Stimulated activated CD8-positive, alpha-beta memory T cell treated with anti-CD3 and anti-CD28 coated beads, Interleukin-15, amount 100 ng/mL, for 48 hours (primary cell): ENCODE results near the gene ANAPC10.
"Not testable (repeated sequence)": the region's sequence is repeated elsewhere in the genome, so short reads cannot be mapped to it uniquely, and the experiment has no call there.

ENCODE experiments used
- DNase-seq, 2 donors: peaks; one replicate each; pipeline ENCODE4 v3.0.0-alpha.2; 2020; ENCODE audit warnings: low read depth in 2 of 2

The ANAPC10 gene, protein sequence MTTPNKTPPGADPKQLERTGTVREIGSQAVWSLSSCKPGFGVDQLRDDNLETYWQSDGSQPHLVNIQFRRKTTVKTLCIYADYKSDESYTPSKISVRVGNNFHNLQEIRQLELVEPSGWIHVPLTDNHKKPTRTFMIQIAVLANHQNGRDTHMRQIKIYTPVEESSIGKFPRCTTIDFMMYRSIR

DNA sequence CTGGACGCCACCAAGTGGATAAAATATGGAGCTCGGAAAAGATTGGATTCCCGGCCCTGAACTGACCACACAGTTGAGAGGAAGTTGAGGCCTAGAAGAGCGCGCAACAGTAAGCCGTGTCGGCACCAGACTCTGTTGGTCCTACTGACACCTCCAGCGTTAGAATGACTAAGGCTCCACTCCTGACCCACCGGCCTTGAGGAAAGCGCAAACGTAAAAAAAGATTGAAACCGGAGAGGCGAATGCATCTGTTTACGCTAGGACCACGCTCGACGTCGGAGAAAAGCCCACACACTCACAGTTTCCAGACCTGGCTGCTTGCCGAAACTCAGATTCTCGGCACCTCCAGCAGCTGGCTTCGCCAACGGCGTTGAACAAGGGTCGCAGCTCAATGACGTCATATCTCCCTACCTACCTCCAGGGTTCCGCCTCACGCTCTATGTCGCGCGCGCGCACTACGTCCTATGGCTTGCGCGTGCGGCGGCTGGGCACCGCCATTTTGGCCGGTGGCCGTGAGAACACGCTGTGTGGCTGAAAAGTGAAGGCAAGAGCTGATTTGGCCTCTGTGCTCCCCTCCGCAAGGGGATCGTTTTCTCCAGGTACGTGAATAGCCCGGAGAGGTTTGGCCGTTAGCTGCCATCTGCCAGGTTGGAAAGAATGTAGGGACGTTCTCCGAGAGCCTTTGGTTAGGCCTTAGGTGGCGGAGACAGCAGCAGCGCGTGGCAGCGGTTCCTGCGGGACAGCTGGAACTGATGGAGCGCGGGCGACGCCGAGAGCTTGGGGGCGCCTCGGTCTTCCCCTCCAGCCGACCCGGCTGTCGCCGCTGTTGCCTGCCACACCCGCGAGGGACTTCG, at the start of gene ANAPC10, which contains the start of gene ABCE1:
TSS of gene ANAPC10 (minus strand) at position 376 of the 854 bp plus-strand sequence. CDS start 2,097 bp downstream, outside the sequence.
TSS of gene ABCE1 (plus strand) at position 491 of the 854 bp plus-strand sequence. CDS start 6,102 bp downstream, outside the sequence.
- DNase-seq, result peak; percentile 93

DNA sequence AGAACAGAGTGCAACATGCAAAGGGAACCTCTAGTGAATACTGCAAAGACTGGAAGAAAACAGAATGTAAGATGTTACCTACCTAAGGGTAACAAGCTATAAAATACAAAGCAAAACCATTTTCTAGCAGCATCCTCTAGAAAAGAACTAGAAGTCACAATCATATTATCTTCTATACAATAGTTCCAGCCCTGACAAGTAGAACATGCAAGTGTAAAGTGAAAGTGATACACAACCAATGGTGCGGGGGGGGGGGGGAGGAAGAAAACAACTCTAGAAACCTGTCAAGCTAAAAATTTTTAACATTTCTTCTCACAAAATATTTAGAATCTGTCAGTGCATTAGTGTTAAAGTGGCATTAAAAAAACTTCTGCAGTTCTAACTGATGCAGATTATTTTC, 38.2 kb upstream of the ANAPC10 start:
- not testable (repeated sequence) for DNase-seq

DNA sequence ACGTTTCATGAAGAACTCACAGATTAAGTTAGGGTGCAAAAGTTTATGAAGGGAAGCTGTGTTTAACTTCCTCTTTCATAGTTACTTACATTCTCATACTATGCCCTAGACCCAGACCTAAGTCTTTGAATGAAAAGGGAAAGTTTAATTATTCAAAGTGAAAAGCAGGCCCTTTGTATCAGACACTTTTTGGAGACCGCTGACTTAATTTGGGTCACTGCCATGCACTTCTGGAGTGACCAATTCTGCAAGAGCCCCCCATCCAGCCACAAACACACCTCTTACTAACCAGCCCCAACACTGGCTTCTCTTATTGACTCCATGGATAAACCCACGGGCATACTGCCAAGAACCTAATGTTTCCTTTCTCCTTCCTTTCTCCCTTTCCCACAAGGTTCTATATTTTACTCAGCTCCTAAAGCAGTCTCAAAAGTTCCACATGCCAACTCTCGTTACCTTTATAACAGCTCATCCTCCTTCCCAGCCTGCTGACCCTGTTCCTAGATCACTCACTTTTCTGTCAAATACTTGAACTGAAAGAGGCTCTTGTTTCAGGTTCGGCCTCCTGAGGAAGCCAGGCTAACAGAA, 34.6 kb upstream of the ANAPC10 start:
- no peak for DNase-seq

DNA sequence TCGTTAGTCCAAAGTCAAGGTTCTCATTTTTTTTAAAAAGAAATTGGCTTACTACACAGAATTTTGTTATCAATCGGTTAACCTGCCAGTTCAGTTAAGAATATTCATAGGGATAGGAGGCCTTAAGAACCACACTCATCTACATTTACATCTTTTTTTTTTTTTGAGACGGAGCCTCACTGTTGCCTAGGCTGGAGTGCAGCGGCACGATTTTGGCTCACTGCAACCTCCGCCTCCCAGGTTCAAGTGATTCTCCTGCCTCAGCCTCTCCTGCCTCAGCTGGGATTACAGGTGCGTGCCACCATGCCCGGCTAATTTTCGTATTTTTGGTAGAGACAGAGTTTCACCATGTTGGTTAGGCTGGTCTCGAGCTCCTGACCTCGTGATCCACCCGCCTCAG, 33.9 kb upstream of the ANAPC10 start:
- no peak for DNase-seq

DNA sequence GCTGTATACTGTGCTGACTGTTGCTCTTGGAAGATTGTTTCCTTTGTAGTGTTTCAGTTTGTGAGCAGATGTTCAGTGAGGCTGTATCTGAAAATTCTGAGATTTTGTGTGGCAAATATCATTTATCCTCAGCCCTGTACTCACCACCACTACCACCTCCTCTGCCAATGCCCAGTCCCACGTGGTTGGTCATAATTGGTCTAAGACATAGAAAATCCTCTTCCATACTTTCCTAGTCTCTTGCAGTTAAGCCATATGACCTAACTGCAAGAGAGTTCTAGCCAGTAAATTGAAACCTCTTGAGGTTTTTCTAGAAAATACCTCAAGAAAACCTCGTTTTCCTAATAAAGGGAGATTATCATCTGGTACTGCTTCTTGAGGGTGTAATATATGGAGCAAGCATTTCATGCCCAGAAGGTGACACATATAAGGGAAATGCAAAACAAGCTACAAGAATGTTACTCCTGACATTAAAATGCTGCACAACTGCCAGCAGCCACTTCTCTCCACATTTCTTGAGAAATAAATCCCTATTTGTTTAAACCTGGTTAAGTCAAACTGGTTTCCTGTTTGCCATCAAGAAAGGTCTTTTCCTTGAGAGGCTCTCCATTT, 32.9 kb upstream of the ANAPC10 start:
- DNase-seq, result no peak

DNA sequence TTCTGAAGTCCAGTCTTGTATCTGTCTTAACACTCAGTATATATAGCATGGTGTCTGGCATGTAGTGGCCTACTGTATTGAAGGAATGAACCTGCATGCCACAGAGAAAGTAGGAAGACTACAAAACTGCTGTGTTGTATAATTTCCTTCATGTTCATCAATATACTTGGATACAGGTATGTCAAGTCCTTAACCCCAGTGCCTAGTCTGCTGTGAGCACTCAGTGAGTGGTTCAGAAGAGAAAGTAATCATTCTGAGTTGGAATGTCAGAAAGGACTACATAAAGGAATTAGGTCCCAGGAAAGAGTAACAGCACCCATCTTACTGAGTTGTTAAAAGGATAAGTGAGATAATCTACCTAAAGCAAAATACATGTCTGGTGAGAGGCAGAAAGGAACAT, 32.1 kb upstream of the ANAPC10 start:
- DNase-seq, result no peak

DNA sequence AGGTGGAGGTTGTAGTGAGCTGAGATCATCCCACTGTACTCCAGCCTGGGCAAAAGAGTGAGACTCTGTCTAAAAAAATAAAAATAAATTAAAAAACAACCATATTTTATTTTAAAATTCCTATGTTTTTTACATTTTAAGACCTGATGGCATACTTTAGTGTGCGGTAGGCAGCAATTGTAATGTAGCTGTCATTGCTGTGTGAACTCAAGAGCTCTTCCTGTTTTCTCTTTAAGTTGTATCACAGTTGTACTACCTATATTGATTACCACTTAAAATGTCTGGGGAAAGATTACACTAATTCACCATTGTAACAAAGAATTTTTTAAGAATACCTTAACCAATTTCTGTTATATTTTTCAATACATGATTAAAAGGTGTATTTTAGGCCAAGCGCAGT, 27.4 kb upstream of the ANAPC10 start:
- DNase-seq, result no peak

DNA sequence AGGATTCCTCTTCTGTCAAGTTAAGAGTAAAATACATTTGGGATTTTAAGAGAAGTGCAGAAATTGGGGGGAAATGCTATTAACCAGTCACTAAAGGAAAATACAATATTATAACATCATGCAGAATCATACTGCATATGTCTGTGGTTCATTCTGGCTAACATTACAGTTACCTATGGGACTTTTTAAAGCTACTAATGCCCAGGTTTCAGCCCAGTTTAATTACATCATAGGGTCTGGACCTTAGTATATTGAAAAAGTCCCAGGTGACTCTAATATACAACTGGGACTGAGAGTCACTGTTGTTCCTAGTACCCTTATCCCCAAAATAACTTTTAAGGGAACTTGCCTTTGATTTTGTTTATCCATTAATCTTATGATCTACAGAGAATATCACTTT, 10.1 kb upstream of the ANAPC10 start:
- DNase-seq, result no peak

DNA sequence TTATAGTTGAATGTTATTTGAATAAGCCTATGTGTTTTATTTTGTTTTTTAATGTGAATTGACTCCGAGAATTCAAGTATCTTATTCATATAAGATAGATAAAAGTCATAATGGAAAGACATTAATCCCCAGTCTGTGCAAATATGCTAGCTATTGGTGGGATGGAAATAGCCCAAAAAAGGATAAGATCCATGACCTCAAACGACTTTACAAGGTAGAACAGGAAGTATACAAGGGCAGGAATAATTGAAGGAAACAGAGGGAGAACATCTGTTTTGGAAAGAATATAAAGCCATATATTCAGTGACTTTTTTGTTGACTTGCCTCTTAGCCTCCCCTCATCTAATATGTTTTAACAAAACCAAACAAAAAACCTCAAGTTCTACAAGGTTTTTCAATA, 9.1 kb upstream of the ANAPC10 start:
- DNase-seq, result no peak

DNA sequence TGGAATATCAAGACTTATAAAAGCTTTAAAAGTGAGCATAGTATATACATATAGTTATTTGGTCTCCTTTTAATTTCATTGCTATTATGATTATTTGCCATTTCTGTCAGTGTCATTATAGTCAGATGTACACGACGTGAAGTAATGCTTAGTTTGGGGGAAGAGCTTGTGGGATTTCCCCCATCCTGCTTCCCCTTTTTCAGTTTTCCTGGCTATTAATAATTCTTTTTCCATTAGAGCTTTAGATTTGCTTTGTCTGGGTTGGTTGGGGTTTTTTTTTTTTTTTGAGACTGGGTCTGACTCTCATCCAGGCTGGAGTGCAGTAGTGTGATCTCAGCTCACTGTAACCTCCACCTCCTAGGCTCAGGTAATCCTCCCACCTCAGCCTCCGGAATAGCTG, 5.5 kb upstream of the ANAPC10 start:
- DNase-seq, result no peak

DNA sequence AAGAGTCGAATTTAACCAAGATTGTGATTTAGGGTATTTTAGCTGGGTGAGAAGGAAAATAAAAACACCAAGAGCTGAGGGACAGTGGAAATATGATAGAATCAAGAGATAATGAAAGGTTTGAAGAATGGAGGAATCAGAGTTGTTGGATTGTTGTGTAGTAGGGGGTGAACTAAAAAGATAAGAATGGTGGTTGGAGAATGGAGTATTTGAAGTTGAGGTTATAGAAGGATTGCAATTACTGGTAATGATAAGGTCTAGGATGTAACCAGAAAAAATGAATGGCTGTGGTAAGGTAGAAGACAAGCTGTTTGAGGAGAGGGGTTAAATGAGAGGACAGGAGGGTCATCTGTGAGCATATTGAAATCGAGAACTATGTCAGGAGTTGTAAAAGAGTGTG, 4.6 kb upstream of the ANAPC10 start:
- no peak for DNase-seq

DNA sequence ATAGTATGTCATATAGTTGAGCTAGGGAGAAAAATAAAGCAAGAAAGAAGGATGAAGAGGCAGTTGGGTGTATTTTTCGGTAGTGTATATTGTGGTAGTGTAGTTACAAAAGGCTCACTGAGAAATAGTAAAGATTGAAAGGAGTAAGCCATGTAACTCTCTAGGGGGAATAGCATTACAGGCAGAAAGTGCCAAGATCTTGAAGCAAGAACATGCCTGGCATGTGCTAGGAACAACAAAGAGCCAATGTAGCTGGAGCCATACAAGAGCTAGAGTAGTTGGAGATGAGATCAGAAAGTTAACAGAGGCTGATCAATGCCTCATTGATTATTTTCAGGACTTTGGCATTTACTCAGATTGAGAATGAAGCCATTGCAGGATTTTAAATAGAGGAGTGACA, 3.1 kb upstream of the ANAPC10 start:
- no peak for DNase-seq

DNA sequence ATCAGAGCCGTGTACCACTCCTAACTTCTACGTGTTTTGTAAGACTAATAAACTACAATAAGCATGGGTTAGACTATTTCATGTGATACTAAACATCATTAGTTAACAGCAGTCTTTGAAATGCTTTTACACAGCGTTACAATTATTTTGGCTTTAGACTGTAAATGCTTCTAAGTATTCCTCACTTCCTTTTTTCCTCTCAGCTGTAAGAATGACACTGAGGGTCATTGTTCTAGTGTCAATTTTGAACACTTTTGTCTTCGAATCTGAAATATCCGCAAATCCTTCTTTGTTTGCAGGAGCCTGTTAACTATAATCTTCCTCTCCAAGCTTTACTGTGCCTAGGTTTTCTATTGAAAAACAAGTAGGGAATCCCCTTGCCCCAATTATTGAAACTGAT, 1.7 kb upstream of the ANAPC10 start:
- DNase-seq, result no peak

DNA sequence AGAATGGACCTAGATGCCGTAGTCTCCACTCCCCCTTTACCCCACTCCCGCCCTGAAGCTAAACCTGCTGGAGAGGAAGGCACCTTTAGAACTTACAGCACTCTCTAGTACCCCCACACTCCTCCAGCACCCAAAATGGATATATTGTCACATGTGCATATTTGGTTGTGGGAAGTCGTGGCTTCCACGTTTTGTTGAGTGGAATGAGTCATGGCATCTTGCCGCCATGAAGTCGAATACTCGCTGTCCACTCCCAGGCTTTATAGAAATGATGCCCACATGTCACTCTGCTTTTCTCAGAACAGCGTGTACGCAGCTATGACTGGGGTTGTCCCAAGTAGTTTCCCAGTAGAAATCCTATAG, 660 bp upstream of the ANAPC10 start:
- DNase-seq, result peak; percentile 11 to 33

DNA sequence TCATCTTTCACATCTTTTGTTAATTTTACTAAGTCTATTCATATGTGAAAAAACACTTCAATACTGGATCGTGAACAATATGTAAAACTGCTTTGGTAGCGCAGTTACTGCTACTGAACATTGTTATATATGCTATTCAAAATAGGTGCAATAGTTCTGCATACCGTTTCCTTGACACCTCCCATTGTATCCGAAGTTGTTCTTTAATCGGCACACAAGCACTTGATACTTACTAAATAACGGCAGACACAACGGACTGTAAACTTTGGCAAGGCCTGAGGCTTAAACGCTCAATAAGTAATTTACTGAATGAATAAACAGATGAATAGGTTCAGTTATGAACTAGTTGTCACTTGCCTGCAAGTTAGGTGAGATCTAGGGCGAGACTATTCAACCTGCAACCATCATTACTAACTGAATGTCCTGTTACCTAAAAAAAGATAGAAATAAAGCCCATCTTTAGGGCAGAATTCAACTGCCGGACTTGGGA, 620 bp downstream of the ANAPC10 start:
- no peak for DNase-seq

DNA sequence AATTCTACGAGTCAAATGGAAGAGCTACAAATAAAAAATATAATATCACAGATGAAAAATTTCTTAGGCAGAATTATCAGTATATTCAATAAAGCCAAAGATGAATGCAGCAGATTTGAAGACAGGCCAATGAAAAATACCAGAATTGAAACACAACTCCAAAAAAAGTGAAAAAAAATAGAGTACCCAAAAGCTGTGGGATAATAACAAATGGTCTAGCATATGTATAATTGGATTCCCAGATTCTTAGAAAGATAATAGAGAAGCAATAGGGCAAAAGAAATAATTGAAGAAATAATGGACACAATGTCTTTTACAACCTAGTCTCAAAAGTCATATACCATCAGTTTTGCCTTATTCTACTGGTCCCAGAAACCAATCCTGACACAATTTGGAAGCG, 4.4 kb downstream of the ANAPC10 start:
- DNase-seq, result no peak

DNA sequence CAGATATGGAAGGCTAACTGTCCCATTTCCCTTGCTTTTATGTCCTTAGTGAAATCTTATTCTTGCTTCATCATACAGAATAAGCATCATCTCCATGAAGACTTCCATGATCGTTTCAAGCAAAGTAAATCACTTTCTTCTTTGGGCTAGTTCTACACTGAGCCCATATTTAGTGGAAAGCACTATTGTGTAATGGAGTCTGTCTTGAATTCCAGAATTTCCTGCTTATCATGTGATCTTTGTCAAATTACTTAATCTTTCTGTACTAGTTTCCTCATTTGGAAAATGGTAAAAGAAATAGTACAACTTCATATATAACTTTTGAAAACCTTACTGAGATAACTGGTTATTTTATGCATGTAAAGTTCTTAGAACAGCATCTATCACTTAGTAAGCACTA, 7.6 kb downstream of the ANAPC10 start:
- no peak for DNase-seq

DNA sequence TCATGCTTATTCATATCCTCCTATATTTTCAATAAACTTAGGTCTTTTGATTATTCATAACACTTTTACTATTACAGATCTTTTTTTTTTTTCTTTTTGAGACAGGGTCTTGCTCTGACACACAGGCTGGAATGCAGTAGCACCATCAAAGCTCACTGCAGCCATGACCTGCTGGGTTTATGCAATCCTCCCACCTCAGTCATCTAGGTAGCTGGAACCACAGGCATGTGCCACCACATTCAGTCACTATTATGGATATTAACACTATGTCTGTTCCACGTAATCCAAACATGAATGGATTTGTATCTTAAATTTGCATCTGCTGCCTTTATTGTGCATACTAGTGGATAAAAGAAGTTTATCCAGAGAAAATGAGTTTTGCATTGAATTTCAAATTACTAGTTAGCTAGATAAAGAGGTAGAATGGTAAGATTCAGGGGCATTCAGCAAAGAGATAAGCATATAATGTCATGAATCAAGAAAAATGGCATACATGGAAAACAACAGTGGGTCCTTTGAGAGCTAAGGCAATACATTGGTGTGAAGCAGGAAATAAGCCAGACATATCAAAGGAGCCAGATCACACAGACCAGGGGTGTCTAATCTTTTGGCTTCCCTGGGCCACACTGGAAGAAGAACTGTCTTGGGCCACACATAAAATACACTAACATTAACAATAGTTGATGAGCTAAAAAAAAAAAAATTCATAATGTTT, 13.9 kb downstream of the ANAPC10 start:
- no peak for DNase-seq

DNA sequence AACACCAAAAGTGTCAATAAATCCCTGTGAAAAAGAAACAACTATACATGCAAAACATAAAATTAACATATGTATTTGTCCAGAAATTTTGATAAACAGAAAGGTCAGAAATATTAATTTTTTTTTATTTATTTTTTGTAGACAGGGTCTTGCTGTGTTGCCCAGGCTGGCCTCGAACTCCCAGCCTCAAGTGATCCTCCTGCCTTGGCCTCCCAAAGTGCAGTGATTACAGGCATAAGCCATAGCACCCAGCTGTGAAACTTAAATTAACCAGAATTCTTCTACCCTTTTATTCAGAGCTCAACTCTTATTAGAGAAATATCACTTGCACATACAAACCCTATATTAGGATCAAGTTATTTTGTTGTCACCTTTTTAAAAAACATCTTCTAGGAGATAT, 16.2 kb downstream of the ANAPC10 start:
- DNase-seq, result no peak

DNA sequence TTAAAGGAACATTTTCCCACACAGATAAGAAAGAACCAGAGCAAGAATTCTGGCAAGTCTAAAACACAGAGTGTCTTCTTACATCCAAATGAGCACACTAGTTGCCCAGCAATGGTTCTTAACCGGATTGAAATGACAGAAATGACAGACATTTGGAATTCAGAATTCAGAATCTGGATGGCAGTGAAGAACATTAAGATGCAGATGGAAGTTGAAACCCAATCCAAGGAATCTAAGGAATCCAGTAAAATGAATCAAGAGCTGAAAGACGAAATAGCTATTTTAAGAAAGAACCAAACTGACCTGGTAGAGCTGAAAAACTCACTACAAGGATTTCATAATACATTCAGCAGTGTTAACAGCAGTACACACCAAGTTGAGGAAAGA, 21.5 kb downstream of the ANAPC10 start:
- no peak for DNase-seq

DNA sequence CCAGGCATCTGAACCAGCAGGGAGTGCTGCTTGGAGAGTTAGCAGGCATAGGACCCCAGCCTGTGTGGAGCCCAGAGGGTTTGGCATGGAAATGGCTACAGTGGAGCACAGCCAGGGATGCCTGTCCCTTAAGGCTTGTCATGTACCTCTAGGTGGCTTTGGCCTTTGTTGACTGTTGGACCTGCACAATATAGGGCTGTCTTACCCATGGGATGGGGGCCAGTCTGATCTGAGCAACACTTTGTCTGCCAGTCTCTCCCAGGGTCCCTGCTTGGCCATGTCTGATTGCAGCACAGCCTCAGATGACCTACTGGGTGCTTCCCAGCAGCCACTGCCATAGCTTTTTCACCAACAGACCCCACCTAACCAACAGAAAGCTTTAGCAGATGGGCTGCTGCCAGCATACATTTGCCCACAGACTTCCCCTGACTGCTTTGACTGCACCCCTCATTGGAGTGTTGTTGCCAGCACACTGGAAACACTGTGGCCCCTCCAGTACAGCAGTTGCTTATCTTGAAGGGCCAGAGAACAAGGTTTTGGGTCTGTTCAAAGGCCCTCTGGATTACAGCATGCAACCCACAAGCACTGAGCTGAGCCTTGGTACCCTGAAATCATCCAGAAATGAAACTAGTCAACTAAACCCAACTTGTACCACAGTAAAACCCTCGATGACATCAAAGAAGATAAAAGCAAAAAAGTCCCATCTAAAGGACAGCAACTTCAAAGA, 22.1 kb downstream of the ANAPC10 start:
- no peak for DNase-seq
